ENCODE results near the gene MUS81. TPM values are rescaled to one million over a fixed set of nuclear protein-coding genes. Genes with fewer than 3 reads are reported as not detected.

MUS81 gene
- total and polyA plus RNA-seq, 2 of the 13 experiments (the other 11 are each of a cell fraction or from before 2014, with no cell fraction given) = 25.6 to 30.2 TPM

DNA sequence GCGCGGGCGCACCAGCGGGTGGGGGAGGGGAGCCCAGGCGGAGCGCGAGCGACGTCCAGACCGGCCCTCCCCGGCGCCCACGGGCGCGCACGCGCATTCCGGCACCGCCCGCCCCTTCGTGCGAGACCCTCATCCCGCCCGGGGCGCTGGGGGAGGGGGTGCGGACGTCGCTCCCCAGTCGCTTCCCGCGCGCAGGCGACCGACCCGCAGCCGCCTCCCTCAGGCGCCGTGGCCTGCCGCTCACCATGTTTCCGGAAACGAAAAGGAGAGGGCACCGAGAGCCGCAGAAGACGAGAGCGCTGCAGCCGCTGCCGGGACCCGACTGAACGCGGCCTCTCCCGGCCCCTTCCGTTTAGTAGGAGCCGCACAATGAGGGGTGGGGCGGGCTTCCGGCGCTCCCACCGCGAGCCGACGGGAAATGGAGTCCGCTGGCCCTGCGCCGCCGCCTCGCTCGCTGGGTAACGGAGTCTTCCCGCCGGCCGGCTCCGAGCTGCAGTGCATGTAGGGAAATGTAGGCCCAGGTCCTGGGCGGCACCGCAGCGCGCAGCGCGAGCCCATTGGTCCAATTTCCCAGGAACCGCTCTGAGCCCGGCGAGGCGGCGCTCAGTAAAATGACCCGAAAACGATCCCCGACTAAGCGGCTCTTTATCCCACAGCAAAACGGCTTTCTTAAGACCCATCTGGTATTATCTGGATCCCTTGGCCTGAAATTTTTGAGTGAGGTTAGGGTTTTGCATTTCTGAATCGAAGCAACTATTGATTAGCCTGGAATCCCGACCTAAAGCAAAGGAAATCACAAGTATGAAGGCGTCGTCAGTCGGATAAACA lies 2.2 kb upstream of the MUS81 start, which contains the start of gene CFL1 (continued):
- TF ChIP-seq FOXA3 (CRISPR knock-in tag; IDR thresholded peaks at IDR 0.05) (peak; percentile 55), NFE2L2 (IDR thresholded peaks at IDR 0.05; ENCODE audit: low read length) (no peak), ZNF552 (CRISPR knock-in tag; IDR thresholded peaks at IDR 0.05; ENCODE audit: borderline replicate concordance) (no peak; the same call in 1 of the 2 replicates), BCL6 (CRISPR knock-in tag; IDR thresholded peaks at IDR 0.05) (peak; percentile 46; the same call in 1 of the 2 replicates), ZNF841 (CRISPR knock-in tag; IDR thresholded peaks at IDR 0.05; ENCODE audit: borderline replicate concordance) (no peak), TARDBP (CRISPR knock-in tag; IDR thresholded peaks at IDR 0.05) (peak; percentile 69), GATAD2A (CRISPR knock-in tag; IDR thresholded peaks at IDR 0.05) (peak; percentile 43; the same call in 1 of the 2 replicates), ZNF501 (CRISPR knock-in tag; IDR thresholded peaks at IDR 0.05) (peak; percentile 73), NR2F2 (IDR thresholded peaks at IDR 0.05; ENCODE audit: borderline replicate concordance, low read depth) (no peak), KLF9 (CRISPR knock-in tag; IDR thresholded peaks at IDR 0.05; ENCODE audit: low read depth) (no peak), SIN3B (IDR thresholded peaks at IDR 0.05; ENCODE audit: low read length) (no peak), SALL2 (CRISPR knock-in tag; IDR thresholded peaks at IDR 0.05) (peak; percentile 27; the same call in 1 of the 2 replicates), ZFP36L1 (CRISPR knock-in tag; IDR thresholded peaks at IDR 0.05) (peak; percentile 78; the same call in 1 of the 2 replicates), REPIN1 (CRISPR knock-in tag; IDR thresholded peaks at IDR 0.05; ENCODE audit: borderline replicate concordance, low read depth) (0 out of 2 replicates have a peak, but pooled peaks have one; percentile 68), HDAC1 (CRISPR knock-in tag; IDR thresholded peaks at IDR 0.05) (peak; percentile 65), HIVEP1 (CRISPR knock-in tag; IDR thresholded peaks at IDR 0.05) (peak; percentile 83), STAT5B (CRISPR knock-in tag; IDR thresholded peaks at IDR 0.05) (peak; percentile 75; the same call in 1 of the 2 replicates), DPF2 (CRISPR knock-in tag; IDR thresholded peaks at IDR 0.05; ENCODE audit: borderline replicate concordance, low read depth) (no peak), RBM22 (optimal IDR thresholded peaks at IDR 0.05; ENCODE audit: low read length) (no peak)
- TF ChIP-seq, protein P1, sequence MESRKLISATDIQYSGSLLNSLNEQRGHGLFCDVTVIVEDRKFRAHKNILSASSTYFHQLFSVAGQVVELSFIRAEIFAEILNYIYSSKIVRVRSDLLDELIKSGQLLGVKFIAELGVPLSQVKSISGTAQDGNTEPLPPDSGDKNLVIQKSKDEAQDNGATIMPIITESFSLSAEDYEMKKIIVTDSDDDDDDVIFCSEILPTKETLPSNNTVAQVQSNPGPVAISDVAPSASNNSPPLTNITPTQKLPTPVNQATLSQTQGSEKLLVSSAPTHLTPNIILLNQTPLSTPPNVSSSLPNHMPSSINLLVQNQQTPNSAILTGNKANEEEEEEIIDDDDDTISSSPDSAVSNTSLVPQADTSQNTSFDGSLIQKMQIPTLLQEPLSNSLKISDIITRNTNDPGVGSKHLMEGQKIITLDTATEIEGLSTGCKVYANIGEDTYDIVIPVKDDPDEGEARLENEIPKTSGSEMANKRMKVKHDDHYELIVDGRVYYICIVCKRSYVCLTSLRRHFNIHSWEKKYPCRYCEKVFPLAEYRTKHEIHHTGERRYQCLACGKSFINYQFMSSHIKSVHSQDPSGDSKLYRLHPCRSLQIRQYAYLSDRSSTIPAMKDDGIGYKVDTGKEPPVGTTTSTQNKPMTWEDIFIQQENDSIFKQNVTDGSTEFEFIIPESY (CRISPR knock-in tag; IDR thresholded peaks at IDR 0.05) = 0 out of 2 replicates have a peak, but pooled peaks have one; percentile 8
- TF ChIP-seq, protein P2, sequence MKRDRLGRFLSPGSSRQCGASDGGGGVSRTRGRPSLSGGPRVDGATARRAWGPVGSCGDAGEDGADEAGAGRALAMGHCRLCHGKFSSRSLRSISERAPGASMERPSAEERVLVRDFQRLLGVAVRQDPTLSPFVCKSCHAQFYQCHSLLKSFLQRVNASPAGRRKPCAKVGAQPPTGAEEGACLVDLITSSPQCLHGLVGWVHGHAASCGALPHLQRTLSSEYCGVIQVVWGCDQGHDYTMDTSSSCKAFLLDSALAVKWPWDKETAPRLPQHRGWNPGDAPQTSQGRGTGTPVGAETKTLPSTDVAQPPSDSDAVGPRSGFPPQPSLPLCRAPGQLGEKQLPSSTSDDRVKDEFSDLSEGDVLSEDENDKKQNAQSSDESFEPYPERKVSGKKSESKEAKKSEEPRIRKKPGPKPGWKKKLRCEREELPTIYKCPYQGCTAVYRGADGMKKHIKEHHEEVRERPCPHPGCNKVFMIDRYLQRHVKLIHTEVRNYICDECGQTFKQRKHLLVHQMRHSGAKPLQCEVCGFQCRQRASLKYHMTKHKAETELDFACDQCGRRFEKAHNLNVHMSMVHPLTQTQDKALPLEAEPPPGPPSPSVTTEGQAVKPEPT (CRISPR knock-in tag; IDR thresholded peaks at IDR 0.05; ENCODE audit: low read depth) = 0 out of 2 replicates have a peak, but pooled peaks have one; percentile 45
- TF ChIP-seq, protein P3, sequence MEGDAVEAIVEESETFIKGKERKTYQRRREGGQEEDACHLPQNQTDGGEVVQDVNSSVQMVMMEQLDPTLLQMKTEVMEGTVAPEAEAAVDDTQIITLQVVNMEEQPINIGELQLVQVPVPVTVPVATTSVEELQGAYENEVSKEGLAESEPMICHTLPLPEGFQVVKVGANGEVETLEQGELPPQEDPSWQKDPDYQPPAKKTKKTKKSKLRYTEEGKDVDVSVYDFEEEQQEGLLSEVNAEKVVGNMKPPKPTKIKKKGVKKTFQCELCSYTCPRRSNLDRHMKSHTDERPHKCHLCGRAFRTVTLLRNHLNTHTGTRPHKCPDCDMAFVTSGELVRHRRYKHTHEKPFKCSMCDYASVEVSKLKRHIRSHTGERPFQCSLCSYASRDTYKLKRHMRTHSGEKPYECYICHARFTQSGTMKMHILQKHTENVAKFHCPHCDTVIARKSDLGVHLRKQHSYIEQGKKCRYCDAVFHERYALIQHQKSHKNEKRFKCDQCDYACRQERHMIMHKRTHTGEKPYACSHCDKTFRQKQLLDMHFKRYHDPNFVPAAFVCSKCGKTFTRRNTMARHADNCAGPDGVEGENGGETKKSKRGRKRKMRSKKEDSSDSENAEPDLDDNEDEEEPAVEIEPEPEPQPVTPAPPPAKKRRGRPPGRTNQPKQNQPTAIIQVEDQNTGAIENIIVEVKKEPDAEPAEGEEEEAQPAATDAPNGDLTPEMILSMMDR (CRISPR knock-in tag; IDR thresholded peaks at IDR 0.05) = peak; percentile 46
- TF ChIP-seq, protein P4, sequence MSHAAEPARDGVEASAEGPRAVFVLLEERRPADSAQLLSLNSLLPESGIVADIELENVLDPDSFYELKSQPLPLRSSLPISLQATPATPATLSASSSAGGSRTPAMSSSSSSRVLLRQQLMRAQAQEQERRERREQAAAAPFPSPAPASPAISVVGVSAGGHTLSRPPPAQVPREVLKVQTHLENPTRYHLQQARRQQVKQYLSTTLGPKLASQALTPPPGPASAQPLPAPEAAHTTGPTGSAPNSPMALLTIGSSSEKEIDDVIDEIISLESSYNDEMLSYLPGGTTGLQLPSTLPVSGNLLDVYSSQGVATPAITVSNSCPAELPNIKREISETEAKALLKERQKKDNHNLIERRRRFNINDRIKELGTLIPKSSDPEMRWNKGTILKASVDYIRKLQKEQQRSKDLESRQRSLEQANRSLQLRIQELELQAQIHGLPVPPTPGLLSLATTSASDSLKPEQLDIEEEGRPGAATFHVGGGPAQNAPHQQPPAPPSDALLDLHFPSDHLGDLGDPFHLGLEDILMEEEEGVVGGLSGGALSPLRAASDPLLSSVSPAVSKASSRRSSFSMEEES (CRISPR knock-in tag; IDR thresholded peaks at IDR 0.05) = peak; percentile 59; the same call in 1 of the 2 replicates

All from HepG2 (cell line).